ENCODE measurements around the gene NPIPB6.

NPIPB6 gene

GRCh38 chr16:28324235-28324886 is 38.9 kb downstream of the NPIPB6 start:
- DNase-seq (ENCODE audit: low spot score) = no peak
- no peak for FAIRE-seq

DNA sequence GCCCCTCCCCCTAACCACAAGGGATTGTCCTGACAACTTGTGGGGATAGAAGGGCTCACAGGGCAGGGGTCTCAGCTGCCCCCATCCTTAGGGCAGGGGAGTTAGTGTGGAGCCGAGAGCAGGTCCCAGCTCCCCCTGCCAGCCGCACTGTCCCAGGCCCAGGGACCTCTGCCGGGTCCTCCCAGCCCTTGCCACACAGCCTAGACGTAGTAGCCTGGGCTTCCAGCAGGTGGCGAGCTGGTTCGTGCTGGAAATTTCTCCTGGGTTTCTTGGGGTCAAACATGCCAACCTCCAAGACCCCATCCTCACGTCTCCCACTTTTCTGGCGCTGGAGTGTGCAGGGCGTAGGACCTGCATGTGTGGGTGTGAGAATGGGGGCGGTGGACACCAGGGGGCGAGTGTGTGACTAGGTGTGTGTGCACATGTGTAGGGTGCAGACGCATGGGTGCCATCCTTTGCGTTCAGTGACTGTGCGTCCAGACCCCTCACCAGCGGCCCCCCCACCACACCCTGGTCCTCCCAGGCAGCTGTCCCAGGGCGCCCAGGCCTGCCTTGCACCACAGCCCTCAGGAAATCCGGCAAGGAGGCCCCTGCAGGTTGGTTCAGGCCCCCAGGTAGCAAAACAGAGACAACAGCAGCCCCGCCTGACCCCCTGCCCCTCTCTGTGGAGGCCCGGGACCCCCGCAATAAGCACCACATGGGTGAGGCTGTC is 41.5 kb downstream of the NPIPB6 start:
- no peak for FAIRE-seq

GRCh38 chr16:28320741-28321140 is 42.6 kb downstream of the NPIPB6 start:
- FAIRE-seq = no peak
- DNase-seq (ENCODE audit: low spot score) = no peak

More for the DNA sequence above, 41.5 kb downstream of the NPIPB6 start:
- peak; percentile 58 for DNase-seq (ENCODE audit: low spot score)

- FAIRE-seq (no peak), DNase-seq (ENCODE audit: low spot score) (no peak)
Observed at GRCh38 chr16:28320023-28320561, 43.2 kb downstream of the NPIPB6 start.

DNA sequence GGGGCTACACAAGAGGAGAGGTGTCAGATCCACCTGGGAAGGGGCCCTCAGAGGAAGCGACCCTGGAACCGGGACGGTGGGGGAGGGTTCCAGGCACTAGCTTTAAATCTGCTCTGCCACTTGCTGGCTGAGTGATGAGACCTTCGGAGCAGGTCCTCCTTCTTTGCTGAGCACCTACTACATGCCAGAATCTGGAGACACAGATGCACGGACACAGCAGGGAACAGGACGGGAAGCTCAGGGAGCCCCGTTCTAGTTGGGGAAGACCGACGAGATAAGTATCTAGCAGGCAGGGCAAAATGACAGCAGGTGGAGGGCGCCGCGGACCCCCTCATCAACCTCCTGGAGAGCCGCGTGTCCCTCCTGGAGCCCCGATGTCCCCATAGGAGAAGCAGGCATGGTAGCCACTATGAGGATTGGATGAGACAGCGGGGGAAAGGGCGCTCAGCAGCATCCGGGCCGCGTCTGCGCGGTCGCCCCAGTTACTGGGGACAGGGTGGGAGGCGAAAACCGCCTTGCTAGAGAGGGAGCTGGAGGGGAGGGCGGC is 43.8 kb downstream of the NPIPB6 start:
- FAIRE-seq = no peak
- no peak for DNase-seq (ENCODE audit: low spot score)

GRCh38 chr16:28318042-28318744 is 45.1 kb downstream of the NPIPB6 start:
- FAIRE-seq (no peak), DNase-seq (ENCODE audit: low spot score) (no peak)

GRCh38 chr16:28317040-28317880 is 46.0 kb downstream of the NPIPB6 start:
- FAIRE-seq = no peak
- peak; percentile 68 for DNase-seq (ENCODE audit: low spot score)

DNA sequence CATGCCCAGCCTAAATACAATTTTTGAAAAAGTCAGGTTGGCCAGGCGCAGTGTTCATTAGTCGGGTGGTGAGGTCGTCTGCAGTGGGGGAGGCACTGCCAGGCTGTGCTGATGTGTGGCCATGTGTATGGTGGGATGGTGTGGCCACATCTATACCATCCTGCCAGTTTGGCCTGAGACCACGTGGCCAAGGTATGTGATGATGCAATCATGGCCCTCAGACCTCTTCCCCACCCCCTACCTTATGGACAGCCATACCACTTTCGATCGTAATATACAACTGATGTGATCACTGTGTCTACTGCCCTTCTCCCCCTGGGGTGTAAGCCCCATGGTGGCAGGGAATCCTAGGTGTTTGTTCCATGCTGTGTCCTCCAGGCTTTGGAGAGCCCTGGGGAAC is 47.3 kb downstream of the NPIPB6 start:
- DNase-seq (ENCODE audit: low spot score) (no peak), FAIRE-seq (no peak)

- FAIRE-seq (no peak), DNase-seq (ENCODE audit: low spot score) (no peak)
Observed at GRCh38 chr16:28313587-28313986, 49.7 kb downstream of the NPIPB6 start.

DNA sequence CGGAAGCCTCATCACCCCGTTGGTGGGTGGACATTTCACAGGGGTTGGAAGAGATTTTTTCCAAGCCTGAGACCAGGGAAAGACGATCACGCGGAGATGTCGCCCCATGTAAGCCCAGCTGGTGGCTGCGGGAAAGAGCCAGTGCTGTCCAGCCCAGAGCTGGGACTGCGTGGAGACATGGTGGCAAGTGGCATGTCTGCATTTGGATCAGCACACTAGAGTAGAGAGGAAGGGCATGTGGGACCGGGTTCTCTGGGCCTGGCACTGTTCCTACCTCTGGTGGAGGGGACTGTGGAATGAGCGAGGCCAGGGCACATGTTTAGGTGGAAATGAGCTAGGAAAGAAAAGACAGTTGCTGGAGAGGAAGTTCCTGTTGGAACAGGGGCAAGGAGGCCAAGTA is 51.0 kb downstream of the NPIPB6 start:
- FAIRE-seq (no peak), DNase-seq (ENCODE audit: low spot score) (no peak)

DNA sequence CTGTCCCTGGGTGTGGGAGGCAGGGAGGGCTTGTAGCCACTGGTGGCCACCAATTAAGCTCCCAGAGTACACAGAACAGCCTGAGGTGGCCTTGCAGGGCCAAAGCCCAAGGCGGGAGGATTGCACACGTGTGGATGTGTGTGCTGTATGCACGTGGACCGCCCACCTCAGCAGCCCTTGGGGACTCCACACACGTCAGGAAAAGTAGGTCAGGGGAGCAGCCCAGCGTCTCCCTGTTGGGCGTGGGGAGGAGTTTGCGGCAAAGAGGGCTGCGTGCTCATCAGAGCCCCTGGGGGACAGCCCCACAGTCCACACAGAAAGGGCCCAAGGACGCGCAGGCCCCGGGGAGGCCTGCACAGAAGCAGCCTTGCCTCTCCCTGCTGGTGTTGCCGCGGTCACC is 51.4 kb downstream of the NPIPB6 start:
- no peak for DNase-seq (ENCODE audit: low spot score)
- no peak for FAIRE-seq

- FAIRE-seq = no peak
- no peak for DNase-seq (ENCODE audit: low spot score)
Observed at GRCh38 chr16:28311413-28311812, 51.9 kb downstream of the NPIPB6 start.

- FAIRE-seq (no peak), DNase-seq (ENCODE audit: low spot score) (no peak)
Observed at GRCh38 chr16:28310796-28311195, 52.5 kb downstream of the NPIPB6 start.

DNA sequence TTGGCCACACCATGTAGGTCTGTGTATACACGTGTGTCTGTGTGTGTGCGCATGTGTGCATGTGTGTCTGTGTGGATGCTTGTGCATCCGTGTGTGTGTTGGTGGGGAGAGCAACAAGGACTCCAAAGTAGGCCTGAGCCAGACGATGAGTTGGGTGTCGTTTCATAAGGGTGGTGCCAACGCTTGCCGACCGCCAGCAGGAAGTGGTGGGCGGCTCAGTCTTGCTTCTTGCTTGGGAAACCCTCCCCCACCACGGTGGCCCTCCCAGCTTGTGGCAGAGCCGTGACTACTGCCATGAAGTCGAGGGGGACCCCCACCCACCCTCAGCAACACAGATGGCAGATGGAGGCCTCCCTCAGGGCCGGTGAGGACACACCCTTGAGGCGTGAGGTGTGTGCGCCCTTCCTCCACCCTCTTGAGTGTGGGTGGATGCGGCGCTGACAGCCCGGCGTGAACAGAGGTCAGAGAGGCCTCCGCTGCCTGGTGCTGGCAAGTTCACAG is 53.4 kb downstream of the NPIPB6 start:
- DNase-seq (ENCODE audit: low spot score) (no peak), FAIRE-seq (no peak)

DNA sequence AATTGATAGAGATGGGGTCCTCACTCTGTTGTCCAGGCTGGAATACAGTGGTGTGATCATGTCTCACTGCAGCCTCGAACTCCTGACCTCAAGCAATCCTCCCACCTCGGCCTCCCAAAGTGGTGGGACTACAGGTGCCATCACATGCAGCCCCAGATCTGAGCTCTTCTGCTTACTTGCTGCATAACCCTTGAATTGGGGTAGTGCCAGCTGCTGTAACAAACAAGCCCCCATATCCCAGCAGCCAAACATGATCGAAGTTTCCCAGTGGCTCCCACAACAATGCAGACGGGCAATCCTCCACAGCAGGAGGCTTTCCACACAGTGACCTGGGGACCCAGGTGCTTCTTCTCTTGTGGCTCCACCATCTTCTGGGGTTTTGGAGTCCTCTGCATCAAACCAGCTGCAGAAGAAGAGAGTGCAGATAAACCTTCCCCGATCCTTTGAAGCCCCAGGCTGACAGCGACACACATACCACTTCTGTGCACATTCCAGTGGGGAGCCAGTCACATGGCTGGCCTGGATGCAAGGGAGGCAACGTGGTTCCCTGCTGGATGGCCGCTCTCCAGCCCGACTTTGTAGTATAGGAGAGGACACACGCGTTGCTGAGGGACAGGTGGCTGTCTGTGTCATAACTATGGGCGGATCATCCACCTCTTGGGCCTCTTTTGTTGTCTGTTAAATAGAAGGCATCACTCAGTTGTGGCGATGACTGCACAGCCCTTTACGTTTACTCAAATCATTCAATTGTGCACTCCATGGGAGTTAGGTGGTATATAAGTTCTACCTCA is 54.3 kb downstream of the NPIPB6 start:
- no peak for DNase-seq (ENCODE audit: low spot score)
- FAIRE-seq = no peak

GRCh38 chr16:28307936-28308335 is 55.4 kb downstream of the NPIPB6 start:
- DNase-seq (ENCODE audit: low spot score) (no peak), FAIRE-seq (no peak)

- no peak for FAIRE-seq
- peak; percentile 41 for DNase-seq (ENCODE audit: low spot score)
Observed at GRCh38 chr16:28304214-28304613, 59.1 kb downstream of the NPIPB6 start.

GRCh38 chr16:28303132-28303531 is 60.2 kb downstream of the NPIPB6 start:
- FAIRE-seq = no peak
- DNase-seq (ENCODE audit: low spot score) = no peak

GRCh38 chr16:28301620-28302019 is 61.7 kb downstream of the NPIPB6 start:
- DNase-seq (ENCODE audit: low spot score) = no peak
- FAIRE-seq = no peak

- DNase-seq (ENCODE audit: low spot score) (no peak), FAIRE-seq (no peak)
Observed at GRCh38 chr16:28301154-28301553, 62.2 kb downstream of the NPIPB6 start.

Data from urothelium cell line (cell line).